GM12878 (cell line): ENCODE results near the gene ALPK1. TPM values are rescaled to one million over a fixed set of nuclear protein-coding genes. Genes with fewer than 3 reads are reported as not detected.

ENCODE experiments used
- ATF2 ChIP-seq: IDR thresholded peaks from 2 replicates; pipeline ENCODE4 v1.6.1; 2012; ENCODE audit warnings: low read length, inconsistent platforms
- BHLHE40 ChIP-seq, 2 experiments: fragments of 450-650 bp in 1 of 2; IDR thresholded peaks; 2 replicates each; pipeline ENCODE4 v1.6.1; 2011 to 2017; ENCODE audit warnings: low read depth in 2 of 2, borderline replicate concordance in 1 of 2, improper control_type of control experiment in 1 of 2, low read length in 1 of 2, mild to moderate bottlenecking in 1 of 2
- CBFB ChIP-seq: IDR thresholded peaks from 2 replicates; pipeline ENCODE4 v1.6.1; 2016; ENCODE audit warnings: antibody characterized with exemption, low read depth
- CBX5 ChIP-seq: sonication (generic); IDR thresholded peaks from 2 replicates; pipeline ENCODE4 v1.6.1; 2016; ENCODE audit warnings: low read depth, moderate library complexity, mild to moderate bottlenecking, inconsistent platforms
- CREM ChIP-seq: IDR thresholded peaks from 2 replicates; pipeline ENCODE4 v1.6.1; 2014; ENCODE audit warnings: antibody characterized with exemption, low read depth
- E4F1 ChIP-seq: fragments of 450-650 bp; IDR thresholded peaks from 2 replicates; pipeline ENCODE4 v1.6.1; 2018; ENCODE audit warnings: borderline replicate concordance, mild to moderate bottlenecking; ENCODE audit not compliant: partially characterized antibody
- EP300 ChIP-seq, 2 experiments: fragments of 150-350 bp in 1 of 2; IDR thresholded peaks; 2 replicates each; pipeline ENCODE4 v1.6.1; 2011 to 2012; ENCODE audit warnings: low read depth in 2 of 2, low read length in 2 of 2, borderline replicate concordance in 1 of 2, improper control_type of control experiment in 1 of 2, inconsistent platforms in 1 of 2; ENCODE audit not compliant: control insufficient read depth in 1 of 2
- GABPA ChIP-seq: IDR thresholded peaks from 2 replicates; pipeline ENCODE4 v1.6.1; 2014; ENCODE audit warnings: antibody characterized with exemption, low read depth, mild to moderate bottlenecking, inconsistent platforms
- GATAD2B ChIP-seq: fragments of 450-650 bp; conservative IDR thresholded peaks from 2 replicates; pipeline ENCODE4 v1.6.1; 2017; ENCODE audit warnings: low read depth, mild to moderate bottlenecking, moderate library complexity
- IKZF1 ChIP-seq: fragments of 450-650 bp; conservative IDR thresholded peaks from 2 replicates; pipeline ENCODE4 v1.6.1; 2017; ENCODE audit warnings: antibody characterized with exemption, mild to moderate bottlenecking
- IRF4 ChIP-seq: IDR thresholded peaks from 2 replicates; pipeline ENCODE4 v1.6.1; 2011; ENCODE audit warnings: low read depth, low read length
- JUNB ChIP-seq: IDR thresholded peaks from 2 replicates; pipeline ENCODE4 v1.6.1; 2016; ENCODE audit warnings: antibody characterized with exemption, mild to moderate bottlenecking
- JUND ChIP-seq: IDR thresholded peaks from 2 replicates; pipeline ENCODE4 v1.6.1; 2012; ENCODE audit warnings: low read depth, mild to moderate bottlenecking, low read length, improper control_type of control experiment, moderate library complexity
- MEF2B ChIP-seq: fragments of 450-650 bp; IDR thresholded peaks from 2 replicates; pipeline ENCODE4 v1.6.1; 2018; ENCODE audit warnings: mild to moderate bottlenecking, moderate library complexity; ENCODE audit not compliant: partially characterized antibody, poor library complexity, severe bottlenecking
- MLLT1 ChIP-seq: fragments of 450-650 bp; IDR thresholded peaks from 2 replicates; pipeline ENCODE4 v1.6.1; 2016; ENCODE audit warnings: mild to moderate bottlenecking
- PKNOX1 ChIP-seq: fragments of 450-650 bp; IDR thresholded peaks from 2 replicates; pipeline ENCODE4 v1.6.1; 2016; ENCODE audit warnings: mild to moderate bottlenecking
- RAD51 ChIP-seq: fragments of 450-650 bp; IDR thresholded peaks from 2 replicates; pipeline ENCODE4 v1.6.1; 2016; ENCODE audit warnings: moderate library complexity, mild to moderate bottlenecking, inconsistent platforms
- SKIL ChIP-seq: fragments of 450-650 bp; IDR thresholded peaks from 2 replicates; pipeline ENCODE4 v1.6.1; 2017; ENCODE audit warnings: mild to moderate bottlenecking, low read depth, inconsistent platforms; ENCODE audit not compliant: poor library complexity, severe bottlenecking
- SMC3 ChIP-seq: IDR thresholded peaks from 2 replicates; pipeline ENCODE4 v1.6.1; 2011; ENCODE audit warnings: low read length, improper control_type of control experiment, borderline replicate concordance
- TCF7 ChIP-seq: IDR thresholded peaks from 2 replicates; pipeline ENCODE4 v1.6.1; 2014; ENCODE audit warnings: antibody characterized with exemption, borderline replicate concordance
- polyA plus RNA-seq, 11 experiments: library from polyadenylated mRNA; depleted of rRNA in 4 of 11; unstranded in 6 of 11; stranded (reverse) in 5 of 11; fragments of >200 nt; fragmentation: Nextera tagmentation in 4 of 11; fragmentation: Illumina TruSeq in 1 of 11; extraction: Ambion mirVana in 4 of 11; extraction: Trizol in 1 of 11; gene quantifications; 1 replicate in 1 of 11; 2 replicates in 10 of 11; pipeline versions ENCODE4 v1.2.1 to v1.2.3, GENCODE V29; 2011 to 2016; ENCODE audit warnings: inconsistent platforms in 2 of 11, missing spikeins in 2 of 11, low read depth in 1 of 11
- total RNA-seq, 4 experiments: library from RNA; depleted of rRNA in 3 of 4; stranded (reverse); fragments of >200 nt in 3 of 4; fragmentation: Illumina TruSeq in 1 of 4; extraction: Trizol in 1 of 4; gene quantifications; 2 replicates each; pipeline versions ENCODE4 v1.2.1 to v1.2.3, GENCODE V29; 2013 to 2021

Gene ALPK1
- total and polyA plus RNA-seq, 10 of the 15 experiments (the other 5 are each of a cell fraction or from before 2014, with no cell fraction given) = 8.5 to 32.3 (median 22.6) TPM

GRCh38 chr4:112327965-112328733 lies 31.0 kb downstream of the ALPK1 start (continued):
- TF ChIP-seq JUND (peak; percentile 91), JUNB (peak; percentile 98), CBFB (0 out of 2 replicates have a peak, but pooled peaks have one; percentile 65), RAD51 (0 out of 2 replicates have a peak, but pooled peaks have one; percentile 7), ATF2 (peak; percentile 51; the same call in 1 of the 2 replicates), IRF4 (peak; percentile 97), CREM (peak; percentile 15; the same call in 1 of the 2 replicates), CBX5 (0 out of 2 replicates have a peak, but pooled peaks have one; percentile 31), SKIL (peak; percentile 68), EP300 (IDR thresholded peaks at IDR 0.05; ENCODE audit: borderline replicate concordance in 1 of 2, control insufficient read depth in 1 of 2, low read depth in 2 of 2, low read length in 2 of 2) (0 out of 4 replicates have a peak, but pooled peaks of 1 of the 2 experiments have one; percentile 17), MEF2B (peak; percentile 7), MLLT1 (0 out of 2 replicates have a peak, but pooled peaks have one; percentile 41), IKZF1 (no peak), GATAD2B (0 out of 2 replicates have a peak, but pooled peaks have one; percentile 42), PKNOX1 (peak; percentile 32; the same call in 1 of the 2 replicates), BHLHE40 (IDR thresholded peaks at IDR 0.05; ENCODE audit: borderline replicate concordance in 1 of 2, low read depth in 2 of 2, low read length in 1 of 2) (peak; percentile 27 to 28; a peak in 1 of 4 replicates), GABPA (no peak), E4F1 (no peak), SMC3 (peak; percentile 74; the same call in 1 of the 2 replicates), TCF7 (peak; percentile 24; the same call in 1 of the 2 replicates)
